ENCODE results near the gene MOCS2. TPM values are rescaled to one million over a fixed set of nuclear protein-coding genes. Genes with fewer than 3 reads are reported as not detected.

MOCS2 gene
- total and polyA plus RNA-seq, 9 donors: 32.9 to 72.2 (median 41.7) TPM

DNA sequence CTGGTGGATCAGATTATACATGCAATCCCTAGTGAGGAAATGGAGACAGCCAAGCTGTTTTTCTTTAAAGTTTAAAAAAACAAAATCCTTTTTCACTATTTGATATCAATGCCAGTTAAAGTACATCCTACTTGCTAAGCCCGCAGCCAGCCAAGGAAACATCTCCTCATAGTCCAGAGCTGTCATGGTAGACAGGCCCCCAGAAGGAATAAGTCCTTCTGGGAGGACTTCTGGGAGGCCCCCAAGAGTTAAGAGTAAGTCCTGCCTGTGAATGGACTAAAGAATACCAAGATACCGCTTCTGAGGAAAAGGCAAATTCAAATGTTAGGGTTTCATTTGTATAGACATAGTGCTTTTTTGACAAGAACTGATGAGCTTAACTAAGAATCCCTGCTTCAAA is 38.3 kb downstream of the MOCS2 start:
- H3K27me3 ChIP-seq: no peaks in the 10 kb centered on the region
- H3K4me1 ChIP-seq (ENCODE audit: insufficient read depth): no peaks in the 10 kb centered on the region
- WGBS, 3 donors: 59 to 90% (median 85%) methylated on average over 2 of the region's 2 CpGs
- H3K27ac ChIP-seq: no peak overlapping the region
- intact Hi-C loops (cut with DNase I): no loop called here
- no peak for DNase-seq
- no peaks in the 10 kb centered on the region for H3K9me3 ChIP-seq
- TF ChIP-seq POLR2A (IDR thresholded peaks at IDR 0.05) (no peak), EP300 (IDR thresholded peaks at IDR 0.05) (no peak), CTCF (IDR thresholded peaks at IDR 0.05) (no peak)
- no peaks in the 10 kb centered on the region for H3K36me3 ChIP-seq
- H3K4me3 ChIP-seq: no peak overlapping the region

- Histone ChIP-seq H3K9me3 (no peaks in the 10 kb centered on the region), H3K4me1 (ENCODE audit: insufficient read depth) (no peaks in the 10 kb centered on the region), H3K27me3 (no peaks in the 10 kb centered on the region), H3K27ac (no peak overlapping the region), H3K36me3 (no peaks in the 10 kb centered on the region), H3K4me3 (no peak overlapping the region)
- intact Hi-C loops (cut with DNase I): no loop called here
- WGBS, 3 donors: 87 to 91% (median 90%) methylated on average over 5 of the region's 5 CpGs
- TF ChIP-seq CTCF (IDR thresholded peaks at IDR 0.05): no peak
- TF ChIP-seq EP300 (IDR thresholded peaks at IDR 0.05): no peak
- no peak for TF ChIP-seq POLR2A (IDR thresholded peaks at IDR 0.05)
- no peak for DNase-seq
These were observed 39.9 kb downstream of the MOCS2 start for GRCh38 chr5:53069626-53070025.

DNA sequence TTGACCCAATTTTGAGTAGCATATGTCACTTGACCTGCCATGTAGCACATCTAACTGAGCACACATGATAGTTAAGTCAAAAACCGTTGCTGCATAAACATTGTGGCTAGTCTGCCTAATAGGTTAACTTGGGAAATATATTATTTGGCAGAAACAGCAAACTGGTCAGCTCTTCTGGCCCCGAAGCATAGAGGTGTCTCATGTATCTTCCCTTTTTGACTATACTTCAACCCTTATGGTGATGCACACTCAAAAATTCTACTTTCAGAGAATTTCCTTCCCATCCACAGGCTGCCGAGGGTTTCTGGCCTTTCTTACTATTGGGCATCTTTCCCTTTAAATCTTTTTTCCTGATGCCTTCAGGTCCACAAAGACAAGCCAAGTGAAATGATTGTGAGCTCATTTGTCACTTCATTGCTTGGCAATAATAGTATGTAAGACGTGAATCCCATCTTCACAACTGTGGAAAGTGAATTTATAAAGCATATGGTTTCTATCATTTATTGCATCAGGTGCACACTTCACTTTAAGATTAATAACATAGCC is 41.2 kb downstream of the MOCS2 start:
- Histone ChIP-seq H3K36me3 (no peaks in the 10 kb centered on the region), H3K27ac (no peak overlapping the region), H3K4me3 (no peak overlapping the region), H3K9me3 (no peaks in the 10 kb centered on the region), H3K4me1 (ENCODE audit: insufficient read depth) (no peaks in the 10 kb centered on the region), H3K27me3 (no peaks in the 10 kb centered on the region)
- no peak for DNase-seq
- TF ChIP-seq CTCF (IDR thresholded peaks at IDR 0.05) (no peak), POLR2A (IDR thresholded peaks at IDR 0.05) (no peak), EP300 (IDR thresholded peaks at IDR 0.05) (no peak)
- 80 to 92% (median 88%) methylated on average over 4 of the region's 4 CpGs for WGBS, 3 donors
- intact Hi-C loops (cut with DNase I): no loop called here

GRCh38 chr5:53067641-53068040 is 41.9 kb downstream of the MOCS2 start:
- WGBS, 3 donors: 0 to 40% (median 0%) methylated on average over 1 of the region's 1 CpG
- Histone ChIP-seq H3K4me1 (ENCODE audit: insufficient read depth) (no peaks in the 10 kb centered on the region), H3K27ac (no peak overlapping the region), H3K4me3 (no peak overlapping the region), H3K36me3 (no peaks in the 10 kb centered on the region), H3K27me3 (no peaks in the 10 kb centered on the region), H3K9me3 (no peaks in the 10 kb centered on the region)
- intact Hi-C loops (cut with DNase I): no loop called here
- TF ChIP-seq EP300 (IDR thresholded peaks at IDR 0.05) (no peak), CTCF (IDR thresholded peaks at IDR 0.05) (no peak), POLR2A (IDR thresholded peaks at IDR 0.05) (no peak)
- DNase-seq: no peak

All from ovary (tissue), 9 donors.